Thyroid gland (tissue), 4 donors: Measurements from ENCODE around the gene EXOC3.
"Not testable (repeated sequence)": the region's sequence is repeated elsewhere in the genome, so short reads cannot be mapped to it uniquely, and the experiment has no call there.

Source experiments
- CTCF ChIP-seq, 6 experiments: fragments of 200-600 bp in 3 of 6; fragments of 450-650 bp in 3 of 6; sonication (generic) in 3 of 6; IDR thresholded peaks; one replicate each; pipeline ENCODE4 v1.5.1; 2016 to 2019; ENCODE audit warnings: antibody characterized with exemption in 6 of 6, mild to moderate bottlenecking in 2 of 6, inconsistent platforms in 1 of 6, moderate library complexity in 1 of 6
- POLR2A ChIP-seq, 2 donors: fragments of 450-650 bp; IDR thresholded peaks; one replicate each; pipeline ENCODE4 v1.6.1; 2017; ENCODE audit warnings: antibody characterized with exemption in 2 of 2, mild to moderate bottlenecking in 2 of 2, moderate library complexity in 1 of 2

- not testable (repeated sequence) for TF ChIP-seq POLR2A, CTCF (IDR thresholded peaks at IDR 0.05)
These were observed 31.4 kb downstream of the EXOC3 start for GRCh38 chr5:474232-474839.
